H9 (cell line): ENCODE data around the gene URB1. TPM values are rescaled to one million over a fixed set of nuclear protein-coding genes. Genes with fewer than 3 reads are reported as not detected.

ENCODE experiments used
- DNase-seq: peaks from one replicate; pipeline ENCODE4 v3.0.0-alpha.2; 2017
- H2AFZ ChIP-seq: one replicate; pipeline ENCODE4 v1.6.1; 2013; ENCODE audit warnings: mild to moderate bottlenecking, low read length, control low read depth, moderate library complexity
- H2AK5ac ChIP-seq: 2 replicates; pipeline ENCODE4 v1.6.1; 2013; ENCODE audit warnings: low read length, control low read depth, mixed read lengths; ENCODE audit not compliant: insufficient read length
- H2BK120ac ChIP-seq: one replicate; pipeline ENCODE4 v1.6.1; 2013; ENCODE audit warnings: low read depth, mild to moderate bottlenecking, low read length, control low read depth, inconsistent platforms; ENCODE audit not compliant: poor library complexity, severe bottlenecking
- H2BK12ac ChIP-seq: 2 replicates; pipeline ENCODE4 v1.6.1; 2013; ENCODE audit warnings: low read length, control low read depth, mixed read lengths, low read depth; ENCODE audit not compliant: insufficient read length
- H2BK15ac ChIP-seq: 2 replicates; pipeline ENCODE4 v1.6.1; 2013; ENCODE audit warnings: low read depth, low read length, control low read depth
- H2BK20ac ChIP-seq: one replicate; pipeline ENCODE4 v1.6.1; 2013; ENCODE audit warnings: low read depth, mild to moderate bottlenecking, low read length, control low read depth, inconsistent platforms; ENCODE audit not compliant: poor library complexity, severe bottlenecking
- H2BK5ac ChIP-seq: 2 replicates; pipeline ENCODE4 v1.6.1; 2013; ENCODE audit warnings: low read length, control low read depth, mixed read lengths; ENCODE audit not compliant: insufficient read length
- H3K14ac ChIP-seq: 2 replicates; pipeline ENCODE4 v1.6.1; 2013; ENCODE audit warnings: low read length, control low read depth; ENCODE audit not compliant: insufficient read depth
- H3K18ac ChIP-seq: 2 replicates; pipeline ENCODE4 v1.6.1; 2013; ENCODE audit warnings: low read depth, mild to moderate bottlenecking, mixed read lengths, low read length, control low read depth; ENCODE audit not compliant: insufficient read length
- H3K23ac ChIP-seq: 2 replicates; pipeline ENCODE4 v1.6.1; 2013; ENCODE audit warnings: low read length, control low read depth, mixed read lengths, low read depth; ENCODE audit not compliant: insufficient read length
- H3K23me2 ChIP-seq: 2 replicates; pipeline ENCODE4 v1.6.1; 2013; ENCODE audit warnings: low read depth, mild to moderate bottlenecking, mixed read lengths, low read length, control low read depth; ENCODE audit not compliant: insufficient read length, poor library complexity, severe bottlenecking
- H3K27ac ChIP-seq: 2 replicates; pipeline ENCODE4 v1.5.1; 2013; ENCODE audit warnings: low read length, control low read depth, mixed read lengths, low read depth; ENCODE audit not compliant: insufficient read length
- H3K27me3 ChIP-seq: 2 replicates; pipeline ENCODE4 v1.6.1; 2013; ENCODE audit warnings: low read length, control low read depth, inconsistent platforms; ENCODE audit not compliant: insufficient read depth
- H3K4ac ChIP-seq: 2 replicates; pipeline ENCODE4 v1.6.1; 2013; ENCODE audit warnings: low read depth, mild to moderate bottlenecking, control low read depth, inconsistent platforms, low read length, moderate library complexity
- H3K4me1 ChIP-seq: 2 replicates; pipeline ENCODE4 v1.6.1; 2013; ENCODE audit warnings: low read length, control low read depth, inconsistent platforms; ENCODE audit not compliant: insufficient read depth
- H3K4me2 ChIP-seq: 2 replicates; pipeline ENCODE4 v1.6.1; 2013; ENCODE audit warnings: low read length, control low read depth, mixed read lengths; ENCODE audit not compliant: insufficient read length, insufficient read depth
- H3K56ac ChIP-seq: 2 replicates; pipeline ENCODE4 v1.6.1; 2013; ENCODE audit warnings: low read depth, mild to moderate bottlenecking, mixed read lengths, low read length, control low read depth; ENCODE audit not compliant: insufficient read length
- H3K79me1 ChIP-seq: 2 replicates; pipeline ENCODE4 v1.6.1; 2013; ENCODE audit warnings: low read depth, mild to moderate bottlenecking, moderate library complexity, low read length, control low read depth, inconsistent platforms; ENCODE audit not compliant: insufficient read depth, poor library complexity, severe bottlenecking
- H3K79me2 ChIP-seq: 2 replicates; pipeline ENCODE4 v1.6.1; 2013; ENCODE audit warnings: low read length, control low read depth, inconsistent platforms; ENCODE audit not compliant: insufficient read depth
- H3K9ac ChIP-seq: 2 replicates; pipeline ENCODE4 v1.6.1; 2013; ENCODE audit warnings: low read length, control low read depth, mixed read lengths; ENCODE audit not compliant: insufficient read length; ENCODE audit errors: extremely low read depth
- H3K9me3 ChIP-seq: one replicate; pipeline ENCODE4 v1.6.1; 2013; ENCODE audit warnings: low read depth, low read length, inconsistent platforms; ENCODE audit not compliant: control insufficient read depth
- H3T11ph ChIP-seq: one replicate; pipeline ENCODE4 v1.6.1; 2013; ENCODE audit warnings: mild to moderate bottlenecking, low read length, control low read depth, inconsistent platforms
- H4K20me1 ChIP-seq: one replicate; pipeline ENCODE4 v1.6.1; 2013; ENCODE audit not compliant: control insufficient read depth, insufficient read length, insufficient read depth
- H4K5ac ChIP-seq: 2 replicates; pipeline ENCODE4 v1.6.1; 2013; ENCODE audit warnings: low read depth, mild to moderate bottlenecking, mixed read lengths, low read length, control low read depth; ENCODE audit not compliant: insufficient read length
- H4K8ac ChIP-seq: replicated peaks from 2 replicates; pipeline ENCODE4 v1.6.1; 2013; ENCODE audit warnings: low read length, control low read depth, mixed read lengths, low read depth; ENCODE audit not compliant: insufficient read length
- H4K91ac ChIP-seq: 2 replicates; pipeline ENCODE4 v1.6.1; 2013; ENCODE audit warnings: low read depth, mild to moderate bottlenecking, moderate library complexity, mixed read lengths, low read length, control low read depth; ENCODE audit not compliant: insufficient read length
- H3K27ac Mint-ChIP-seq, 3 experiments: 2 replicates in 2 of 3; 3 replicates in 1 of 3; pipeline ENCODE4 v1.8.0; 2020 to 2021; ENCODE audit warnings: mixed read lengths in 3 of 3, mild to moderate bottlenecking in 1 of 3, moderate library complexity in 1 of 3
- H3K27me3 Mint-ChIP-seq: 2 replicates; pipeline ENCODE4 v1.8.0; 2021; ENCODE audit warnings: low read depth, mild to moderate bottlenecking, moderate library complexity, mixed read lengths
- H3K36me3 Mint-ChIP-seq, 3 experiments: 2 replicates in 2 of 3; 3 replicates in 1 of 3; pipeline ENCODE4 v1.8.0; 2020 to 2021; ENCODE audit warnings: low read depth in 3 of 3, mixed read lengths in 3 of 3; ENCODE audit not compliant: insufficient read depth in 1 of 3
- H3K4me1 Mint-ChIP-seq, 2 experiments: 2 replicates each; pipeline ENCODE4 v1.8.0; 2020; ENCODE audit warnings: mixed read lengths in 2 of 2
- H3K4me3 Mint-ChIP-seq, 2 experiments: 2 replicates in 1 of 2; 3 replicates in 1 of 2; pipeline ENCODE4 v1.8.0; 2020 to 2021; ENCODE audit warnings: mild to moderate bottlenecking in 2 of 2, mixed read lengths in 2 of 2, moderate library complexity in 1 of 2
- H3K9me3 Mint-ChIP-seq, 2 experiments: 2 replicates in 1 of 2; 3 replicates in 1 of 2; pipeline ENCODE4 v1.8.0; 2020; ENCODE audit warnings: mild to moderate bottlenecking in 2 of 2, mixed read lengths in 2 of 2, moderate library complexity in 1 of 2
- CTCF ChIP-seq: fragments of 200-600 bp; sonication (generic); conservative IDR thresholded peaks from 3 replicates; pipeline ENCODE4 v1.8.0; 2021; ENCODE audit warnings: antibody characterized with exemption, mild to moderate bottlenecking
- WGBS: extraction: QIAGEN DNeasy Blood & Tissue Kit; methylation state at CpG from one replicate; pipeline ENCODE4 v1.1.7; 2013; ENCODE audit warnings: missing lambda C conversion rate, low lambda C conversion rate, mixed read lengths; ENCODE audit not compliant: insufficient read length; ENCODE audit errors: extremely low coverage; 5-methylcytosine and 5-hydroxymethylcytosine counted together
- total RNA-seq: library from RNA; stranded (reverse); gene quantifications from 2 replicates; pipeline ENCODE4 v1.2.1, GENCODE V29; 2021

The URB1 gene
- total RNA-seq, 1 experiment from 2014 or later = 23.5 TPM

- no peak within 1 kb of the TSS for H4K91ac ChIP-seq
- no peaks in the 10 kb centered on the region for H3K27me3 Mint-ChIP-seq
- H2AFZ ChIP-seq = no peak within 1 kb of the TSS
- no peak for DNase-seq
- H2BK20ac ChIP-seq = no peak within 1 kb of the TSS
- no peak within 1 kb of the TSS for H3K56ac ChIP-seq
- H4K20me1 ChIP-seq = no peaks in the 10 kb centered on the region
- no peaks in the 10 kb centered on the region for H3K4me1 ChIP-seq
- no CpG with 5 or more reads among the region's 14 CpGs for WGBS
- no peak within 1 kb of the TSS for H3K4me3 Mint-ChIP-seq
- H3K36me3 Mint-ChIP-seq = peaks cover 1 to 10% (median 5%) of the 10 kb centered on the region in 3 experiments; a peak in 5 of 7 replicates
- H4K8ac ChIP-seq = no peak within 1 kb of the TSS
- no peaks in the 10 kb centered on the region for H3K27me3 ChIP-seq
- H3K4me1 Mint-ChIP-seq = no peaks in the 10 kb centered on the region
- no peak within 1 kb of the TSS for H3T11ph ChIP-seq
- no peak within 1 kb of the TSS for H3K9ac ChIP-seq
- no peaks in the 10 kb centered on the region for H3K79me2 ChIP-seq
- no peak within 1 kb of the TSS for H2BK12ac ChIP-seq
- H2BK5ac ChIP-seq = no peak within 1 kb of the TSS
- H3K9me3 ChIP-seq = no peaks in the 10 kb centered on the region
- no peak within 1 kb of the TSS for H3K4me2 ChIP-seq
- H3K23me2 ChIP-seq = no peaks in the 10 kb centered on the region
- no peaks in the 10 kb centered on the region for H3K9me3 Mint-ChIP-seq
- no peak within 1 kb of the TSS for H3K27ac ChIP-seq
- no peak within 1 kb of the TSS for H4K5ac ChIP-seq
- no peak within 1 kb of the TSS for H3K14ac ChIP-seq
- no peak for TF ChIP-seq CTCF
- H3K23ac ChIP-seq = no peak within 1 kb of the TSS
- H3K18ac ChIP-seq = no peak within 1 kb of the TSS
- no peak within 1 kb of the TSS for H2BK120ac ChIP-seq
- no peak within 1 kb of the TSS for H2AK5ac ChIP-seq
- peak within 1 kb of the TSS in 1 of 3 experiments; percentile 14; a peak in 1 of 7 replicates for H3K27ac Mint-ChIP-seq
- no peaks in the 10 kb centered on the region for H3K79me1 ChIP-seq
- H3K4ac ChIP-seq = no peak within 1 kb of the TSS
- no peak within 1 kb of the TSS for H2BK15ac ChIP-seq
Observed at GRCh38 chr21:32298658-32299081, 94.1 kb downstream of the URB1 start, which contains the start of gene MRAP. Gene MRAP, plus strand, starts transcription at chr21:32298855. Its CDS starts 117 bp downstream, at chr21:32298972.
